ENCODE results near the gene TOM1.

Gene TOM1

GRCh38 chr22:35299673-35300499, at the start of gene TOM1:
TOM1 (plus strand) TSS chr22:35299894; CDS start chr22:35299929, 35 bp downstream.
- peak; percentile 99 for DNase-seq (ENCODE audit: low spot score)

GRCh38 chr22:35250156-35250555, 49.5 kb upstream of the TOM1 start:
- DNase-seq (ENCODE audit: low spot score), result no peak

- no peak for DNase-seq (ENCODE audit: low spot score)
Observed at GRCh38 chr22:35253946-35254345, 45.7 kb upstream of the TOM1 start.

GRCh38 chr22:35257002-35257320, 42.7 kb upstream of the TOM1 start:
- DNase-seq (ENCODE audit: low spot score), result no peak

- peak; percentile 90 for DNase-seq (ENCODE audit: low spot score)
Observed at GRCh38 chr22:35257321-35258190, 42.1 kb upstream of the TOM1 start, which contains the start of gene HMGXB4. HMGXB4 (plus strand) TSS chr22:35257493; CDS start chr22:35262391, 4,898 bp downstream.

- peak; percentile 24 for DNase-seq (ENCODE audit: low spot score)
Observed at GRCh38 chr22:35258191-35258988, 41.3 kb upstream of the TOM1 start.

- DNase-seq (ENCODE audit: low spot score), result no peak
Observed at GRCh38 chr22:35264986-35265385, 34.7 kb upstream of the TOM1 start.

GRCh38 chr22:35266277-35266676, 33.4 kb upstream of the TOM1 start:
- no peak for DNase-seq (ENCODE audit: low spot score)

- DNase-seq (ENCODE audit: low spot score), result no peak
Observed at GRCh38 chr22:35269630-35270029, 30.1 kb upstream of the TOM1 start.

- no peak for DNase-seq (ENCODE audit: low spot score)
Observed at GRCh38 chr22:35274154-35274871, 25.4 kb upstream of the TOM1 start.

GRCh38 chr22:35275580-35275979, 24.1 kb upstream of the TOM1 start:
- DNase-seq (ENCODE audit: low spot score), result peak; percentile 6

GRCh38 chr22:35276019-35276418, 23.7 kb upstream of the TOM1 start:
- DNase-seq (ENCODE audit: low spot score), result no peak

GRCh38 chr22:35288116-35288515, 11.6 kb upstream of the TOM1 start:
- no peak for DNase-seq (ENCODE audit: low spot score)

GRCh38 chr22:35292786-35293185, 6.9 kb upstream of the TOM1 start:
- no peak for DNase-seq (ENCODE audit: low spot score)

GRCh38 chr22:35296051-35296450, 3.6 kb upstream of the TOM1 start:
- DNase-seq (ENCODE audit: low spot score), result no peak

- peak; percentile 24 for DNase-seq (ENCODE audit: low spot score)
Observed at GRCh38 chr22:35299217-35299672, 449 bp upstream of the TOM1 start.

GRCh38 chr22:35301372-35301874, 1.7 kb downstream of the TOM1 start:
- DNase-seq (ENCODE audit: low spot score), result no peak

GRCh38 chr22:35303029-35303624, 3.4 kb downstream of the TOM1 start:
- DNase-seq (ENCODE audit: low spot score), result no peak

GRCh38 chr22:35305525-35306070, 5.9 kb downstream of the TOM1 start:
- DNase-seq (ENCODE audit: low spot score), result no peak

GRCh38 chr22:35306350-35306967, 6.8 kb downstream of the TOM1 start:
- no peak for DNase-seq (ENCODE audit: low spot score)
